ENCODE results near the gene ACAN.

- TF ChIP-seq CTCF (IDR thresholded peaks at IDR 0.05), result no peak
- no peak for TF ChIP-seq POLR2A (IDR thresholded peaks at IDR 0.05)
These were observed 648 bp downstream of the ACAN start for GRCh38 chr15:88803920-88804247.

All from uterus (tissue), 2 donors.